HG03342 (cell line): ENCODE measurements around the gene THRB.

Source experiments
- ATAC-seq: cut with Tn5 transposase; IDR thresholded peaks from one replicate; pipeline ENCODE4 v1.9.1; 2021; ENCODE audit warnings: mild to moderate bottlenecking, moderate library complexity; ENCODE audit not compliant: unreplicated experiment

THRB gene

DNA sequence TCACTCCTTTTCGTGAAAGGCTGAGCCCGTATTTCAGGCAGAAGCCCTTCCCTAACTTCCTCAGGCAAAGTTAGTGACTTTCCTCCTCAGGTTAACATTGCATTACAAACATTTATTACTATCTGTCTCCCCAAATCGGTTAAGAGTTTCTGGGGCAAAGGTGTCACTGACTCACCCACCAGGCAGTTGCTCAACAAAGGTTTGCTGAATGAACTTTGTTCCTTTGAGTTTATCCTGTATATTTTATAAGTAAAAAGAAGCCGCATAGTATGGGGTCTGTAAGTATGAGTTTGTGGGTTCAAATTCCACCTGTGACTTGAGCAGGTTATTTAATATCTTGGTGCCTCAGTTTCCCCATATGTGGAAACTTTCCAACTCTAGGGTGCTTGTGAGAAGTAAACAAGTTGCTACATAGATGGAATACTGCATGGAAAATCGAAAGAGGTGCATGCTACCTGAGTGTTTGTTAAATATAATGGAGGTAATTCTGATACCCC is 177.7 kb downstream of the THRB start:
- ATAC-seq, result no peak

DNA sequence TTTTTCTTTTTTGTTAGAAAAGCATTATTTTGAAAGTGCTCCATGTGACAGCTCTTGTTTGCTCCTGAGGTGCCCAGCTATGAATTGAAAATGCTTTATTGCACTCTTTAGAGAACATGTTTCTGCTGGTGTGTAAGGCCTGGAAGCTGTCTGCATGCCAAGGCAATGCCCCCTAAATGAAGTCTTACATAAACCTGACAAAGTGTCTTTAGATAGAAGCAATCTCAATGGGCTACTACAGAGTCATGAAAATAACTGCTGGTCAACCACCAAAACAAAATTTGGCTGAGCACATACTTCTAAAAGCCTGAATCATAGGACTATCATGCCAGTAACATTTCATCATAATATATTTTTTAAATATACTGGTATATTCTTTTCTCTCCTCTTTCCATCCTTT is 178.7 kb downstream of the THRB start:
- no peak for ATAC-seq

DNA sequence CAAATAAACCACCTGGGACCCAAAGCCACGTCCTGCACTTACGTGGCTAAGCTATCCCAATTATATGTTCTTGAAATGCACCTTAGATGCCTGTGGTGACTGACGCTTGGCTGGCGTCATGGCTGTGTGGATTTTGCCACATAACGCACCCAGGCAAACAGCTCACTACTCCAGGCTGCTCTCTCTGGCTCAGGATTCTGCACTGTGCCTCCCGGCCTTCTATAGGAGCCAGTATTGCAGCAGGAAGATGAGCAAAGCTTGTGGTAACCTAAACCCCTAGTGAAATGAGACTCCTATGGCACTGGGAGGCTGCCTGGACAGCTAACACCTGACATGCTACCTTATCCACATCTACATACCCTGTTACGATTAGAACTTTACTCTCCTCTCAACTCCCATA is 179.3 kb downstream of the THRB start:
- ATAC-seq, result no peak

DNA sequence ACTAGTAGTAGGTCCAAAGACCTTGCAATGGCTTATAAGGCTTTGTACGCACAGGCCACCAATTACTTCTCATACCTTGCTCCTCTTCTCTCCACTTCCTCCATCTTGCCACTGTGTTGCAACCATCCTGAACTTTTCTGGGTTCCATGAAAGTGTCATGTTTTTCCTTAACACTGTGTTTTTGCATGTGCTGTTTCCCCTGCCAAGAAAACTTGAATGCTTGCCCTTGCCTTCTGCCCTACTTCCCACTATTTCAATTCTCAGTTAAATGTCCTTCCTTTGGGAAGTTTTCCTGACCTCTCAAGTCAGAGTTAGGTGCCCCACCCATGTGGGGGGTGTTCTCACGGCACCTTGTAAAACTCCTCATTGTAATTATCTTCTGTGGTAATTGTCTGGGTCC is 182.8 kb downstream of the THRB start:
- ATAC-seq, result no peak

DNA sequence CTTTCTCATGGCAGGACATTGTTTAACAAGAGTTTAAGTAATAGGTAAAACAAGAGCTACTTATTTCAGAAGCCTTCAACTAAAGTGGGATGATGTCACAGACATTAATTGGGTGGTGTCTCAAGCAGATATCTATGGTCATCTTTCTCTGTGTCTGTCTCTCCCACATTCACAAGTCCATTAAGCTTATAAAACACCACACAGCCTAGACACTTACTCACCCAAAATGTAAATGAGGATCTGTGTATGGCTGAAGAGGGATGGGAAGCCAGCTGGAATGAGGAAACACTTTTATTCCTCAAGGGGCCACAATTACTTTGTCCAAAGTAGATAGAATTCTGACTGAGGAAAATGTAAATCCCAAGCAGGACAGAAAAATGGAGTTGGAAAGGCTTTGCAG is 183.8 kb downstream of the THRB start:
- ATAC-seq, result no peak

DNA sequence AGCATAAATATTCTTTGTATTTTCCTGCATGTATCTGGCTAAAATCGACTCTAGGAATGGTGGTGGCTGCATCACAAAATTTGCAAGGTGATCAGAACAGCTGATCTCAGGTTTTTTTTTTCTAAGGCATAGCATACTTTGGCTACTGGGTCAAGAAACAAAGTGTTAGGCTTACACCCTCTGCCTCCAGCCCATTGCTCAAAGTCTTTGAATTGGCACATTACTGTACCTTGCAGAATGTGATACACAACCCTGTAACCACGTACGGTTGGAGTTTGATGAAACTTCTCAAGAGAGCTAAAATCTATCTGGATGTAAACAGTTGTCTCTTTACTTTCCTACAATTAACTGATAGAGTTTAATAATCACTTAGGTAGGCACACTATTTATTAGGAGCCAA is 188.1 kb downstream of the THRB start:
- ATAC-seq, result no peak

DNA sequence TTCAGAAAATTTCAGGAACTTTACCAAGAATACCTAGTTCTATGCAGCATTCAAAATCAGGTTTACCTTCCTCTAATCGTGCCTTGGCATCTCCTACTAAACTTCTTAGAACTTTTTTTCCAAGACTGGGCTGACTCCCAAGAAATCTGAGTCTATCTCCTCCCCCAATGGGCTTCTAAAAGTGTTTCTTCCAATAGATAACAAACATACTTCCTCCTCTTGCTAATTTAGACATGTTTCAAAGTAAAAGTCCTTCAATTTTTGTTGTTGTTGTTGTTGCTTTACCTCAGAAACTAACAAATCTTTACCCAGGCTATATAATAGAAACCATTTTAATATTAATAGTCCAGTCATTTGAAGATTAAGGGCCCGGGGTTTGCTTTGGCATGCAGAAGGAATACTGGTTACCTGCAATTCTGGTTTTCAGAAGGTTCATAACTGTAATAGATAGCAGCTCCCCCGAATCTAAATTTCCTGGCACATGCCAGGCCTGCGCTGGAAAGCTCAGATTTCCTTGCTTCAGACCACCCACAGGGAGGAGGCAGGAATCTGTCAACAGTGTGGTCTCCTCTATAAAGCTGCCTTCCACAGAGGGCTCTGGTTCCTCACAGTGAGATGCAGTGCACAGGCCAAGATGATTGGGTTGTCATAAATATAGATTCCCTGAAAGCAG is 188.7 kb downstream of the THRB start:
- no peak for ATAC-seq

DNA sequence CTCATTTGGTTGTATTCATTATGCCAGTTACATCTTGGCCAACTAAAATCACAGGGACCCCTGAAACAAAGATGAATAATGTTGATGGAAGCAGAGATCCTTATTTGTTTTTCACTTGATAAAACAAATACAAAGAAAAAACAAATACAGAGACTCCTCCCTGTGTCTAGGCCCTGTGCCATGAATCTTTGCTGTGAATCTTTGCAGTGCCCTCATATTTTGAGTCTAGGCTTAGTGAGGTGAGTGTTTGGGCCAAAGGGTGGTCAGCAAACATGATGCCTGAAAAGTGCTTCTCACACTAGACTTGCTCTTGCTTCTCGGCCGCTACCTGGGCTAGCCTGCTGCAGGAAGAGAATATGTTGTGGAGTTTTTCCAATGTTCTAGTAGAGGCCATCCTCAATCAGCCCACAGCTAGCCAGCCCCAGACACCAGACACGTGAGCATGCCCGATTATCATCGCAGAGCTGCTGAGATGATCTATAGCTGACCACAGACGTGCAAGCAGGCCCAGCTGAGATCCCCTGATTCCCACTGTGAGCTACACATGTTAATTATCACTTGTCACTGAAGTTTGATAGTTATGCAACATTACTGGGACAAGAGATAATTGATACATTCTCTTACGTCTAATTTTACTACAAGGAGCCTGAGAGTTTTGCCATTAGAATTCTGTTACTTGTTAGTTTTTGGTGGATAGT is 191.4 kb downstream of the THRB start:
- no peak for ATAC-seq

DNA sequence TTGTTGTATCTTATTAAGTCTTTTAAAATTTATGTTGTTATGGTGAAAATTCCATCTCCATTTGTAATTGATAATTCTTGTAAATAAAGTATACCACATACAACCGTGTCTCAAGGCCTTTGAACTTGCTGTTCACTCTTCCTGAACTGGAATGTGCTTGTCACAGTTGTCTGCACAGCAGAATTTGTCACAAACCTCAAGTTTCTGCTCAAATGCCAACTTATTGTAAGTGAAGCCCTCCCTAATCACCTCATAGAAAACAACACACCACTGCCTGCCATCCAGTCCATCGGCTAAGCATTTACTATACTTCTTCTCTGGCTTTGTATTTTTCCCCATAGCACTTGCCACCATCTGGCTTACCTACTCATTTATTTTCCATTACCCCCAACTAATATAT is 192.3 kb downstream of the THRB start:
- ATAC-seq, result no peak

DNA sequence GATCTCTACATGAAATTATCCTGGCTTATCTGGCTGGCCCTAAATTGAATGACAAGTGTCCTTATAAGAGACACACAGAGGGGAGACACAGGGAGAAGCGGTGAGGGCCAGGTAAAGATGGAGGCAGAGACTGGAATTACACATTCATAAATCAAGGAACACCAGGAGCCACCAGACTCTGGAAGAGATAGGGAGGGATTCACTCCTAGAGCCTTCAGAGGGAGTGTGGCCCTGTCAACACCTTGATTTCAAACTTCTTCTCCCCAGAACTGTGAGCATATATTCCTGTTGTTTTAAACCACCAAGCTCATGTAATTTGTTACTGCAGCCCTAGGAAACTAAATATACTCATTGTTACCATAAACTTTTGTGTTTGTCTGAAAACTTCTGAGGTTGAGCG is 193.7 kb downstream of the THRB start:
- ATAC-seq, result no peak

DNA sequence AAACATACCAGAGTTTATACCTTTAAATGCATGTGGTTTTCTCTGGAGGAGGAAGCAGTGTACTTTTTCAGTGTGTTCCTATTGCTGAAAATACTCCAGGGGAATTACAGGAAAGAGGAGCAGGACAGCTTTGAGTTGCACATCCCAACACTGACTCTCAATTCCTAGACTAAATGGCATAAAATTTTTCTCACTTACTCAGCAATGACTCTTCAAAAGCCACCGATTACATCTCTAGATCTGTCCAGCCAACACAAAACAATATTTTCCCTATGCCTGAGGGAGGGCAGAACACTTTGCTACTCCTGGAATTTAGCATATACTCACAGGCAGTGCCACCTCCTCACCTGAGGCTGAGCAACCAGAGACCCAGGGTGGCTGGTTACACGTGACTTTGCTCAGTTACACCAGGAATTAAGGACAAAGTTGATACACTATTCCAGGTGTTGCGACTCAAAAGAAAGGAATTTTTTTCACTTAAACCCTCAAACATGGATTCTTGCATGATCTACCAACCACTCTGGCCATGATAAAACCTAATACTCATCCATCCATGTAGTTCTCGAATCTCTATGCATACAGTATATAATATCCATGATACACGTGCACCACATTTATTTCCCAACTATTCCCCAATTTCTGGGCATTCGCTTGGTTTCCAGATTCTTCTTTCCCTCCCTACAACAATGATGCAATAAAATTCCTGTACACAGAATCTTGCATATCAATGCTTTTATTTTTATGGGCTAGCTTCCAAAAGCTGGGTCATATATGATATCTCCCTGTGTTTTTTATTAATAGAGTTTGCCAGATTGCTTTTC is 194.6 kb downstream of the THRB start:
- no peak for ATAC-seq

DNA sequence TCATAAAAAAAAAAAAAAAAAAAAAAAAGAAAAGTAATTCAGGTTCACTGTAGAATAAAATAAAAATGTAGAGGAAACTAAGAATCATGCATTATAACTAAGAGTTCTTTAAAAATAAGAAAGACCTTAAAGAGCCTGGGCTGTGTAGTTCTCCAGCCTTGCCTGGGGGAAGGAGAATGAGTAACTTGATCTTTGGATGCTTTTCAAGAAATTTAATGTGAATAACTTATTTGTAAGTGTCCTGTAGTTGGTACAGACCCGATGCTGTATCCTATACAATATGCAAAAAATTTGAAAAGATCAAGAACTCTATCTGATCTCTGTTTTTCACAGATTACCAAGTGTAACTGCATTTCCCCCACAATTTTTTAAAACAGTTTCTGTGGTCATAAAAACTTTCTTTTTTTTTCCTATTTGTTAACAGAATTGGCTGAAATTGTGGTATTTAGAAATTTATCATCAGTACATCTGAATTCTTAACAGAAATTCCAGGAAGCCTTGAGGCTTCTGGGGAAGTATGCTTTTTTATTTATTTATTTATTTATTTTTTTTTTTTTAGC is 195.3 kb downstream of the THRB start:
- no peak for ATAC-seq

DNA sequence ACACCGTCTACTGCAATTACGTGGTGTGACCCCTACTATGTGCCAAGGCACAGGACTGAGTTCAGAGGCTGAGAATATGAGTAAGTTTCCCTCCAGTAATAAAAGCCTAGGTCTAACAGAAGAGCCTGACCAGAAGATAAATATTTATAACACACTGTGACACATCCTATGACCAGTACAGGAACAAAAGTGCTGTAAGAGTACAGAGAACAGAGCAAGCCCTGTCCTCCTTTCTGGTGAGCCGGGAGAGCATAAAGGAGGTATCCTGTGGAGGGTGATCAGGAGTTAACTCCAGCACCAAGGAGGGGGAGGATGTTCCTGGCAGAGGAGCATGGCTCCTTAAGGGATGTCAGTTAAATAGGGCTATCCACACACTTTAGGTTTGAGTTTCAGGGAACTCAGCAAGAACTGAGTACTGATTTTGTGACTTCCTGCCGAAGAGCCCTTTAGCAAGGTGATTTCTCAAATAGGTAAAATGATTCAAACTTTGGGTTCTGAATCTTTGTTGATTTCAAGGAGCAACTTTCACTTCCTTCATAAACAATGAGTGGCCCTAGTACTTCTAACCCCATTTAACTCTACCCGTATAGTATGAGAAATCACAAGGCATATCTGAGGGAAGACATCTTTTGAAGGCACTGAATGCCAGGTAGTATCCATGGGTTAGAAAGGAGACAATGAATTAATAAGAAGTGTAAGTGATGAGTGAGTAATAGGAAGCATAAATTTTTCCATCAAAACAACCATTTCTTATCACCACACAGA is 198.0 kb downstream of the THRB start:
- ATAC-seq, result no peak

DNA sequence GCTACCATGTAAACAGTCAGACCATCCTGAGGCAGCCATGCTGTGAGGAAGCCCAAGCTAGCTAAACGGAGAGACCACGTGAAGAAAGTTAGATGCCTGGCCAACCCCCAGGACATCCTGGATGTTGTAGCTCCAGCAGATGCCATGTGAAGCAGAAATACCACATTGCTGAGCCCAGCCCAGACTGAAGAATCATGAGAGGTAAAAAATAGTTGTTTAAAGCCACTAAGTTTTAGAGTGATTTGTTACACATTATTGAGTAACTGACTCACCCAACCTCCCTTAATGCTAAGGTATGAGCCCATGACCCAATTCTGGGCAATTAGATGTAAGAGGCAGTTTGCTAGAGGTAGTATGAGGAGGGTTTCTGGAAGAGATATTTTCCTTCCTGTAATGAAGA is 200.5 kb downstream of the THRB start:
- no peak for ATAC-seq

DNA sequence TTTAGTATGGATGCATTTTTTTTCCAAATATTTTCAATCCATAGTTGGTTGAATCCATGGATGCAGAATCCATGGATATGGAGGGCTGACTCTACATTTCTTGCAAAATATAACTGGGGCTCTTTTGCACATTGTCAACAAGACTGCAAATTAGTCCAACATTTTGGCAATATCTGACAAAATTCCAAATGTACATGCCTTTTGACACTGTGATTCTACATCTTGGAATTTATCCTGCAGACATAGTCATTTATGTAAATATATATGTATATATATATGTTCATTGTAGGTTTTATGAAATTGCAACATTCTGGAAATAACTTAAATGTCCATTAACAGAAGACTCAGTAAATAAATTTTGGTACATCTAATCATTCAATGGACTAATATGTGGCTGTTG is 203.0 kb downstream of the THRB start:
- ATAC-seq, result no peak

DNA sequence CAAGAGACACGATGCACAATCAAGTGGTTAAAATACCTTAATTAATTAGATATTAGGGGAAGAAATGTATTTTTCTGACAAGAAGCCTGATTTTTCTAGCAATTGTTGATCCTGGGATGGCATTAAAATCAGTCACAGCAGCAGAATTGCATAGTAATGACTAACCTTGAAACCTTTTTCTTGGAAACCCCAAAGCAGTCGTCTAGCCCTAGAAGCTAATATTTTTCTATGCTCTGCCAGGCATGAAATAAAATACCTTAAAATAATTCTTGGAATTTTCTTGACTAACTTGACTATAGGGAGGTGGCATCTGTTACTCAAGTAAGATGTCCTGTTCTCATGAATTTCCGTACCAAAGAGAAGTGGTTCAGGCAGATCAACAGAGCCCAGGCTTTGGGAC is 204.1 kb downstream of the THRB start:
- no peak for ATAC-seq

DNA sequence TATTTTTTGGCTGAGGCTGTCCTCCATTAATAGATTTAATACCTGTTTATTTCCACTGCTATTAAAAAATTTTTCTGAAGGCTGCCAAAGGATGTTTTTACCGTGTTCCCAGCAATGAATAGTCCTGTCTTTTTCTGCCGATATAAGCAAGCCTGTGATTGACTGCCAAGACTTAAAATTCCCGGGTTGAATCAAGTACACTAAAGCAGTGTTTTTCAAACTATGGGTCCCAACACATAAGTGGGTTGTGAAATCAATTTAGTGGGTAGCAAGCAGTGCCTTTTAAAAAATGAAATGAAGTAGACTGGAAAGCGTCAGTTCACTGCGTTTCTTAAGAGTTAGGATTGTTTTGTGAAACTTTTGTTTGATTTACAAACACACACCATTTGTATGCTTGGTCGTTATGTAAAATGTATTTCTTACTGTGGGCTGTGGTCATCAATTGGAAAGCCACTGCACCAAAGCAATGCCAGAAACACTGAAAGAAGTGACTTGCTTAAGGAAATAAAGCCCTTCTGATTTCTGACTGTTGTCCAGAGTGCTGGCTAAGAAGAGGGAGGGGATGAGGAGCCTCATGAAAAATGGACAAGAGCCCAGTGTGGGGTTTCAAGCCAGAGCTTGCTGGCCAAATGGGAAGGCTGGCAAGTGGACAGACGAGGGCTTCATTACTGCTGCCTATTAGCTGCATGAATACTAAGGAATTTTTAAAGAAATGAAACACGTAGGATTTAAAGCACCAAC is 206.0 kb downstream of the THRB start:
- ATAC-seq, result no peak

DNA sequence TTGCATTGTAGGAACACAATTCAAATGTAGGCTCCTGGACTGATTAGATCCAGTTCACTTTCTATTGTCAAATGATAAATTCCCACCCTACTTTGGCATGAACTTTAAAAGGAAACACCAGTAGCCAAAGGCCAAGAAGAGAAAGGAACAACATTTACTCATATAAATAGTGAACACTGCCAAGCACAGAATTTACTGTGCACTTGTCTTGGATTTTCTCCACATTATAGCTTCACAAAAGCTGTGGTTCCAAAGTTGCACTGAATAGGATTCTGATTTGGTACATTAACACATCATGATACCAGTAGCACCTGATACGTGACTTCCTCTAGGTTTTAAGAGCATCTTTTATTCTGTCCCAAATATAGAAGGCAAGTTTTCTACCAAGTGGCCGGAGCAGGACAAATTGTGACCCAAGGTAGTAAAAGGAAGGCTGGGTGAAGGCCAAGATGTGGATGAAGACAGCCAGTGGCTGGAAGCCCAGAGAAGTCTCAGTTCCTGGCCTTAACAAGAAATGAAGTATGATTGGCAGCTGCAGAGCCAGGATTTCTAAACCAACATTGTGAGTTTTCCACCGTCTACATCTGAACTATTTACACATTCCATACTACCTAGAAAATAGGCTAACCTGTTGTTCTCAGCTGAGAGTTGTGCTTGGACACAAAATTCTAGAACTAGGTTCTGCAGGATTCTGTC is 206.7 kb downstream of the THRB start:
- no peak for ATAC-seq

DNA sequence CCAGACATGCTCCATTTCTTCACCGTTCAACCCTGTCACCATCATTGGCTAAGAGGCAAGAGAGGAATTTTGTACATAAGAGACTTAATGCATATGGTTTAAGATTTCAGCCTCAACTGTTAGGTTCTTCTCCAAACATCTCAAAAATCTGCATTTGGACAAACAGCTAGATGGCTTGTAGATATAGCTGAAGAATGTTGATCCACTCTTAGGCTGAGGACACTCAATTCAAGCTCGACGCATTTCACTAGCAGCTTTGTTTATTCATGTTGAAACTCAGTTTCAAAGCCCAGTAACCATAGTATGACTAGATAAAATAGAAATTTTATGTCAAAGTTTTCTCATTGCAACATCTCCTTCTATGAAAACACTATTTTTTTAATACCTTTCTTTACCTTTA is 208.2 kb downstream of the THRB start:
- no peak for ATAC-seq

DNA sequence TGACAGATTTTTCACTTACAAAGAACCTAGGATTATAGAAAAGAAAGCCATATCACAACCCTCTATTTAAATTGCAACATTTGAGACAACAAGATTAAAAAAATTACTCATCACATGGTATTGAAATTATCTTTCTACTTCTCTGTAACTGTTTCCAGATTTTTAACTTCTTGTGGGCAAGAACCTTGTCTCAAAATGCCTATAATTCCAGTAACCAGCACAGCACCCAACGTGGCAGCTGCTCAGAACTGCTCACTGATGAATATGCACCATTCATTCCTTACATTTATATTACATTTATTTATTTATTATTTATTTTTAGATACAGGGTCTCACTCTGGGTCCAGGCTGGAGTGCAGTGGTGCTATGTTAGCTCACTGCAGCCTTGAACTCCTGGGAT is 216.1 kb downstream of the THRB start:
- ATAC-seq, result no peak
